Adipocyte (in vitro differentiated cells): ENCODE measurements around the gene ARHGAP44.
A peak's percentile ranks its signal among the peaks of the same experiment; 100 is the strongest.

Experiments used
- DNase-seq: peaks from one replicate; pipeline ENCODE4 v3.0.0-alpha.2; 2015; ENCODE audit warnings: low read depth
- H3K27me3 ChIP-seq: replicated peaks from 2 replicates; pipeline ENCODE4 v1.7.0; 2013; ENCODE audit warnings: mild to moderate bottlenecking, low read length, moderate library complexity; ENCODE audit not compliant: control insufficient read depth, insufficient read depth
- H3K36me3 ChIP-seq: 2 replicates; pipeline ENCODE4 v1.7.0; 2013; ENCODE audit warnings: low read length, mild to moderate bottlenecking, moderate library complexity; ENCODE audit not compliant: control insufficient read depth, insufficient read depth, severe bottlenecking
- H3K4me1 ChIP-seq: 2 replicates; pipeline ENCODE4 v1.7.0; 2013; ENCODE audit warnings: mild to moderate bottlenecking, low read length, moderate library complexity; ENCODE audit not compliant: control insufficient read depth, insufficient read depth
- H3K4me3 ChIP-seq: 2 replicates; pipeline ENCODE4 v1.7.0; 2013; ENCODE audit warnings: mild to moderate bottlenecking, low read length, moderate library complexity
- H3K9ac ChIP-seq: 2 replicates; pipeline ENCODE4 v1.7.0; 2013; ENCODE audit warnings: mild to moderate bottlenecking, low read length, moderate library complexity
- H3K9me3 ChIP-seq: 2 replicates; pipeline ENCODE4 v1.7.0; 2013; ENCODE audit warnings: mild to moderate bottlenecking, low read length, moderate library complexity; ENCODE audit not compliant: control insufficient read depth

Gene ARHGAP44

DNA sequence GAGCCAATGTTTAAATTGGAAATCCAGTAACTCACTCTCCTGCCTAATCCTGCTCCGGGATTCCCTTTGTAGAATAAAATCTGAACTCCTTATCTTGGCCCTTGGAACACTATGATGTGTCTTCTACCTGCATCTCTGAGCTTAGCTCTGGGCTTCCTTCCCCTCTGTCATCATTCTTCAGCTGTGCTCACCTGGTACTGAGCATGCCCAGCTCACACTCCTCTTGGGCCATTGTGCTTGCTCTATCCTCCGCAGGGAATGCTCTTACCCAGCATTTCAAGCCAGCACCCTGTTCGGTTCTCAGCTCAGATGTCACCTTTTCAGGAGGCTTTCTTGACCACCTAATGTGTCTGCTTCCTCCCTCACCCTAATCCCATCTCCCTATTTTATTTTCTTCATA is 112.7 kb downstream of the ARHGAP44 start:
- Histone ChIP-seq H3K36me3 (no peaks in the 10 kb centered on the region), H3K27me3 (no peaks in the 10 kb centered on the region), H3K4me1 (no peaks in the 10 kb centered on the region), H3K9me3 (peaks cover 5% of the 10 kb centered on the region), H3K4me3 (no peak overlapping the region), H3K9ac (no peak overlapping the region)
- no peak for DNase-seq

DNA sequence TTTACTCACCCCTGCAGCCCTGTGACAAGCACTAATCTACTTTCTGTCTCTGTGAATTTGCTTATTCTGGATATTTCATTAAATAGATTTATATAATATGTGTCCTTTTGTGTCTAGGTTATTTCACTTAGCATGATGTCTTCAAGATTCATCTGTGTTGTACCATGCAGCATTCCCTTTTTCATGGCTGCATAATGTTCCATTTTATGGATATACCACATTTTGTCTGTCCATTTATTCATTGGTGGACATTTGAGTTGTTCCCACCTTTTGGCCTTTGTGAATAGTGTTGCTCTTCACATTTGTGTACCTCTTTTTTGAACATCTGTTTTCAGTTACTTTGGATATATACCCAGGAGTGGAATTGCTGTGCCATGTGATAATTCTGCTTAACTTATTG is 118.2 kb downstream of the ARHGAP44 start:
- Histone ChIP-seq H3K9me3 (no peaks in the 10 kb centered on the region), H3K4me1 (no peaks in the 10 kb centered on the region), H3K36me3 (no peaks in the 10 kb centered on the region), H3K4me3 (no peak overlapping the region), H3K9ac (no peak overlapping the region), H3K27me3 (no peaks in the 10 kb centered on the region)
- no peak for DNase-seq

DNA sequence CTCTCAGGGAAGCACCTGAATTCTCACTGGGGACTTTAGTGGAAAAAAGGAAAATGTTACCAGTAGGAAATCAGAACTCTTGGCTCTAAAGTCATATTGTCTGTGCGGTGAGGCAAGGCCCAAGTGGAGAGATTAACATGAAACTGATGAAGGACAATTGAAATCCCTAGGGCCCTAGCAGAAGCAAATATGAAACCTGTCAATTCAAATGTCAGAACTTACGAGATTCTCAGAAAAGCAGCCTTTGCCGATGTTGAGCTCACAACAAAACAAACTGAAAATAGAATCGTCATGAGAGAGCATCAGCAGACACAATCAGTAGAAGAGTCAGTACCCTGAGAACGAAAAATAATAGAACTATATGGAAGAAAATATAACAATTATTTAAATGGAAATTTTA is 119.7 kb downstream of the ARHGAP44 start:
- no peaks in the 10 kb centered on the region for H3K4me1 ChIP-seq
- H3K9me3 ChIP-seq: no peaks in the 10 kb centered on the region
- H3K4me3 ChIP-seq: no peak overlapping the region
- DNase-seq: no peak
- H3K27me3 ChIP-seq: no peaks in the 10 kb centered on the region
- H3K9ac ChIP-seq: no peak overlapping the region
- H3K36me3 ChIP-seq: no peaks in the 10 kb centered on the region

DNA sequence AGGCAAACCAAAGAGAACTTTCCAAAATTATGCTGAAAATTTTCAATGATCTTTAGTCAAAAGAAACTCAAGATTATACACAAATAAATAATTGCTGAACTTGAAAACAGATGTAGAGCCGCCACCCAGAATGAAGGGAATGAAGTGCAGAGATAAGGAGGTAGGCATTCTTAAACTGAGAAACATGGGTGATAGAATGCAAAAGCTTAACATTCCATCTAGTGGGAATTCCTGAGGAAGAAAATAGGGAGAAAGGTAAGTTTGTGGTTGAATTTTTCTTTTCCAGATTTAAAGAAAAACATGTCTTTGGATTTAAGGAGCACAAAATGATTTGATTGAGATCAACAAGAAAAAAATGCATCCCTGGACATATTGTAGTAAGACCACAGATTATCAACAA is 120.2 kb downstream of the ARHGAP44 start:
- H3K36me3 ChIP-seq: no peaks in the 10 kb centered on the region
- no peak for DNase-seq
- H3K4me1 ChIP-seq: no peaks in the 10 kb centered on the region
- H3K27me3 ChIP-seq: no peaks in the 10 kb centered on the region
- no peaks in the 10 kb centered on the region for H3K9me3 ChIP-seq
- no peak overlapping the region for H3K9ac ChIP-seq
- no peak overlapping the region for H3K4me3 ChIP-seq

DNA sequence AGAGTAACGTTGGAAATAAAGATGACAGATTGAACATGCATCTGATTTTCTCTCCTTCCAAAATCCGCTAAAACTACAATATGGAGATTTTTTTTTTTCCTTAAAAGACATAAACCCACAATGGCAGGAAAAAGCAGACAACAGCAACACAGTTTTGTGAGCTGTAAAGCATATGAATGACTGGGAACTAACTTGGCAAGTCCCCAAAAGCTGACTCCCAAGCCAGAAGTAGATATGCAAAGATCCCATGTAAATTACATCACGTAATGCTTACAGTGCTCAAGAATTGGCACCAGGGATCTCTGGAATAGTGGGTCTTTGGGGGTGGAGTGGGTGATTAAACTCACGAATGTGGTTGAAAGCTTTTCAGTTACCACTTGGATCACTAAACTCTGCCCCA is 121.9 kb downstream of the ARHGAP44 start:
- Histone ChIP-seq H3K4me3 (no peak overlapping the region), H3K9me3 (no peaks in the 10 kb centered on the region), H3K9ac (no peak overlapping the region), H3K36me3 (no peaks in the 10 kb centered on the region), H3K27me3 (no peaks in the 10 kb centered on the region), H3K4me1 (no peaks in the 10 kb centered on the region)
- no peak for DNase-seq

DNA sequence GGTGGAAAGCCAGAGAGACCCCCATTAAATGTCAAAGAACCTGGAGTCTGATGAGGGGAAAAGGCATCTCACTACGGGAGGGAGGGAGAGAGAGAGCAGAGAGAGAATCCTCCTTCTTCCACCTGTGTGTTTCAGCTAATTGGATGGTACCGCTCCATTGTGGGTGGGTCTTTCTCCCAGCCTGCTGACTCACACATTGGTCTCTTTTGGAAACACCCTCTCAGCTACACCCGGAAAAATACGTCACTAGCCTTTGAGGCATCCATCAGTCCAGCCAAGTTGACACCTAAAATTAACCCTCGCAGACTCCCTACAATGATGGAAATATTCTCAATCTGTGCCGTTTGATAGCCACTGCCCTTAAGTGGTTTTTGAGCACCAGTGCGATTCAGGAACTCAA is 128.1 kb downstream of the ARHGAP44 start:
- Histone ChIP-seq H3K9ac (no peak overlapping the region), H3K36me3 (no peaks in the 10 kb centered on the region), H3K9me3 (no peaks in the 10 kb centered on the region), H3K27me3 (no peaks in the 10 kb centered on the region), H3K4me1 (no peaks in the 10 kb centered on the region), H3K4me3 (no peak overlapping the region)
- no peak for DNase-seq

DNA sequence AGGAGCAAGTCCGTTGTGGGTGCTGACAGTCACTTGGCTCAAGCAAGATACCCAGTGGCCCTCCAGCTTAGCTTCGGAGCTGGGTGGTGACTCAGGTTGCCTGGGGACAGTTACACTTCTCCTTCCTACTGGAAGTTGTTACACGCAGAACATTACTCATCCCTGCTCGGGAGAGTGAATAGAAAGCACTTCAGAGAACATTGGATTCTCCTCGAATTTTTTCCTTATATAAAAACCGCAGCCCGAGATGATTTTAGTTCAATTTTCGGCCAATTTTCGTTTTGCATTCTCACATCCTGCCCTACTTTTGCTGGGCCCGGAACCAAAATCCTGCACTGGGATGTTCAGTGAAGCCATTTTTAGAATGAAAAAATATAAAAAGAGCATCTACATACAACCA is 128.8 kb downstream of the ARHGAP44 start:
- H3K4me1 ChIP-seq: no peaks in the 10 kb centered on the region
- no peaks in the 10 kb centered on the region for H3K9me3 ChIP-seq
- H3K27me3 ChIP-seq: no peaks in the 10 kb centered on the region
- peak; percentile 1 for DNase-seq
- no peak overlapping the region for H3K4me3 ChIP-seq
- no peaks in the 10 kb centered on the region for H3K36me3 ChIP-seq
- no peak overlapping the region for H3K9ac ChIP-seq

DNA sequence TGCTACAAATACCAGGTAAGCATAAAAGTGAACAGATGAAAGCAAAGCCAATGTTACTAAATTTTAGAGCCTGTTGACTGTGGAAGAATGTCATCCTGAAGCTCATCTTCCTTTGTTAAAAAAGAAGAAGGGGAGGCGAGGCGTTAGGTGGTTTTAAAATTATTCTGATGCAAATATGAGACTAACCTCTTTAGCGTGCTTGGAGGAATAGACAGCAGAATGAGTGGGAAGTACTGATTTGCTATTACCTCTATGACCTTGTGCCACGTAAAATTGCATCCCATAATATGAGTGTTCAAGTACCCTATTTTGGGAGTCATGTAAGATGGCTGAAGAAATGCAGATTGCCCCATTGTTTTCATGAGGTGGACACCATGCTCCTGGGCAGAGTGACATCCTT is 132.8 kb downstream of the ARHGAP44 start:
- Histone ChIP-seq H3K9ac (no peak overlapping the region), H3K36me3 (no peaks in the 10 kb centered on the region), H3K27me3 (no peaks in the 10 kb centered on the region), H3K4me1 (peaks cover 5% of the 10 kb centered on the region), H3K9me3 (no peaks in the 10 kb centered on the region), H3K4me3 (no peak overlapping the region)
- no peak for DNase-seq

DNA sequence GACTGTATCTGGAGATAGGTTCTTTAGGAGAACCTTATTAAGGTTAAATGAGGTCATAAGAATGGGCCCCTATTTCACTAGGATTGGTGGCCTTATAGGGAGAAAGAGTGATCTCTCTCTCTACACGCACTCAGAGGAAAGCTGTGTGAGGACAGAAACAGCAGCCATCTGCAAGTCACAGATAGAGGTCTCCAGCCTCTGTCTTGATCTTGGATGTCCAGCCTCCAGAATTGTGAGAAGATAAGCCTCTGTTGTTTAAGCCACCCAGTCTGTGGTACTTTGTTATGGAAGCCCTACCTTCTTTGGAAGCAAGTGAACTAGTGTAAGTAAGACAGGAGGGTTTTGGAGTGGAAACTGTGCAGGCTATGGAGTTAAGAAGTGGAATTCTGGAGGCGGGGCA is 135.3 kb downstream of the ARHGAP44 start:
- peaks cover 16% of the 10 kb centered on the region for H3K4me1 ChIP-seq
- no peak overlapping the region for H3K9ac ChIP-seq
- no peak overlapping the region for H3K4me3 ChIP-seq
- H3K9me3 ChIP-seq: no peaks in the 10 kb centered on the region
- H3K27me3 ChIP-seq: no peaks in the 10 kb centered on the region
- DNase-seq: no peak
- H3K36me3 ChIP-seq: no peaks in the 10 kb centered on the region

DNA sequence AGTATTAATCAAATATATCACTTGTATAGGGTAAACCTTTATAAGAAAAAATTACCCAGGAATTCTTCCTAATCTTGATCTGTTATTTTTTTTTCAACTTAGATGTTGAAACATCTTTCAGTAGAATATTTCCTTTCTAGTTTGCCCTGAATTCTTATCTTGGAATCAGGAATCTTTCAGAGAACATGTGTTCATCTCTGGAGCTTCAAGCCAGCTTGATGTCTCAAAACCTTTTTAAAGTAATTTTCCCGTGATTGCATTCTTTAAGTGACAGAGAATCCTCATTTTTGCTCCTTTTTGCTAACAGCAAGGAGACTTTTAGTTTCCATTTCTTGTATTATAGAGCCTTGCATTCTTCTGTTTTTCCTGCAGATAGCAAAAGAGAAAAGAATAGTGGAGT is 137.7 kb downstream of the ARHGAP44 start:
- Histone ChIP-seq H3K27me3 (no peaks in the 10 kb centered on the region), H3K36me3 (no peaks in the 10 kb centered on the region), H3K4me3 (peak overlapping the region; percentile 11), H3K4me1 (peaks cover 16% of the 10 kb centered on the region), H3K9ac (peak overlapping the region; percentile 5), H3K9me3 (no peaks in the 10 kb centered on the region)
- DNase-seq: peak; percentile 2

DNA sequence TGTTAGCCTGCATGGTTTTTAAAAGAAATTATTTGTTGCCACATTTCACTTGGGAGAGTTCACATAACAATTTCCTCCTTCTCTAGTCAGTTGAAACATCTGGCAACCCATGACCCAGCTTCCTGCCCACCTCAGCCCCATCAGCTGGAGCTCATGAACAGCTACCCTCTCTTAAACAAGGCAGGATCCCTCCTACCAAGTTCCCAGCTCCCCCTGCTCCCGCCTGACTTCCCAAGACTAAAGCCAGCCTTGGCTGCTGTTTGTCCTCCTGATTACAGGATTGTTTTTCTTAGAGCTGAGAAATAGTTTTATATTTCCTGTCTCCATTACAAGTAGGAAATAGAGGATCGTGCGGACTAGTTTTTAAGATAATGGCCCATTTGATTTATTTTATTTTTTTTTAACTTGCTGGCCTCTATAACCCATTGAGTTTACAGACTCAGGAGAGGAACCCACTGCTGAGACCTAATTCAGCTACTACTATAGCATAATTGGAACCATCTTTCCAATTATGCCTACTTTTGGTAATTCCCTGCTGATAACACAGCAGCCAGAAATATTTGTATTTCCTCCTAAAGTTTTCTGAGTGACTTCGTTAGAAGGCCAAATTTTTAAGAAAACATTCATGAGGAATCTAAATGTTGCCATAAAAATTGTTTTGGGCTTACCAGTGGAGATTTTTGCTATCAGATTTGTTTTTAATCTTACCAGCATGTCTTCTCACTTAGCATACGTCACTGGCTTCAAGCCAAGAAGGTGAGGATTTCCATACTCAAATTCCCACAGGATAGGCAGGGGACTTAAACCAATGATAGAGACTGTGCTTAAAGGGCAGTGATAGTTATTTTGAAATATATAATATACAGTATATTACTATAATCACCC is 138.5 kb downstream of the ARHGAP44 start:
- Histone ChIP-seq H3K4me3 (peak overlapping the region; percentile 11), H3K9ac (peak overlapping the region; percentile 5), H3K4me1 (peaks cover 16% of the 10 kb centered on the region), H3K9me3 (no peaks in the 10 kb centered on the region), H3K36me3 (no peaks in the 10 kb centered on the region), H3K27me3 (no peaks in the 10 kb centered on the region)
- peak; percentile 3 for DNase-seq

DNA sequence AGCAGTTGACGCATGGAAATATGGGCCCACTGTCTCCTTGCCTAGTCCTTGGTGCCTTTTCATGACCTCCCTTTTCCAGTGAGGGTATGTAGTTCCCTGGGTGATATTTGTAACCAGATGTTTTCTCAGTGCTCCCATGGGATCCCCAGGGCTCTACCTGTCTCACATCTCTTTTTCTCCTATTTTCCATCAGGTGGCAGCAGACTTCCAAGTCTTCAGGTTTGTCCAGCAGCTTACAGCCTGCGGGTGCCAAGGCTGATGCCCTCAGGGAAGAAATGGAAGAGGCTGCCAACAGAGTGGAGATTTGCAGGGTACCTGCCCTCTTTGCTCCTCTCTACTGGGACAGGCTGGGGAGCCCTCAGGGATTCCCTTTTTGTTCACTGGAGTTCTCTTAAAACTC is 139.4 kb downstream of the ARHGAP44 start:
- Histone ChIP-seq H3K27me3 (no peaks in the 10 kb centered on the region), H3K9ac (no peak overlapping the region), H3K4me3 (no peak overlapping the region), H3K9me3 (no peaks in the 10 kb centered on the region), H3K4me1 (peaks cover 16% of the 10 kb centered on the region), H3K36me3 (no peaks in the 10 kb centered on the region)
- no peak for DNase-seq
